Breast epithelium (tissue), 4 donors: ENCODE data around the gene RAB5B. TPM values are rescaled to one million over a fixed set of nuclear protein-coding genes. Genes with fewer than 3 reads are reported as not detected.

Experiments
- DNase-seq, 2 donors: peaks; one replicate each; pipeline ENCODE4 v3.0.0-alpha.2; 2019; ENCODE audit warnings: low spot score in 2 of 2
- H3K27ac ChIP-seq, 2 donors: fragments of 200-600 bp; sonication (generic) in 1 of 2; one replicate each; pipeline ENCODE4 v1.5.1; 2016 to 2019; ENCODE audit warnings: mild to moderate bottlenecking in 1 of 2
- H3K27me3 ChIP-seq, 2 donors: fragments of 200-600 bp; sonication (generic) in 1 of 2; one replicate each; pipeline versions ENCODE4 v1.5.1 to v1.6.0; 2017 to 2019; ENCODE audit warnings: control low read depth in 1 of 2, mild to moderate bottlenecking in 1 of 2
- H3K36me3 ChIP-seq: fragments of 200-600 bp; one replicate; pipeline ENCODE4 v1.5.1; 2019
- H3K4me1 ChIP-seq, 2 donors: fragments of 200-600 bp; sonication (generic); one replicate each; pipeline ENCODE4 v1.5.1; 2016 to 2019; ENCODE audit warnings: control low read depth in 1 of 2
- H3K4me3 ChIP-seq, 3 donors: fragments of 200-600 bp; sonication (generic); 1 replicate in 2 of 3; 2 replicates in 1 of 3; pipeline ENCODE4 v1.5.1; 2016 to 2019; ENCODE audit warnings: mild to moderate bottlenecking in 3 of 3, moderate library complexity in 2 of 3
- H3K9me3 ChIP-seq, 2 donors: fragments of 200-600 bp; sonication (generic) in 1 of 2; one replicate each; pipeline ENCODE4 v1.5.1; 2016 to 2019; ENCODE audit warnings: control low read depth in 1 of 2
- CTCF ChIP-seq, 3 donors: fragments of 450-650 bp; IDR thresholded peaks; one replicate each; pipeline ENCODE4 v1.5.1; 2016 to 2017; ENCODE audit warnings: antibody characterized with exemption in 3 of 3, mild to moderate bottlenecking in 3 of 3, moderate library complexity in 3 of 3
- POLR2A ChIP-seq: fragments of 450-650 bp; IDR thresholded peaks from one replicate; pipeline ENCODE4 v1.6.1; 2016; ENCODE audit warnings: antibody characterized with exemption, mild to moderate bottlenecking, moderate library complexity
- POLR2AphosphoS5 ChIP-seq, 3 donors: sonication (generic); formaldehyde crosslinking; IDR thresholded peaks; one replicate each; pipeline ENCODE4 v1.6.1; 2017; ENCODE audit warnings: antibody characterized with exemption in 3 of 3
- intact Hi-C: fragments of 100-400 bp; cut with DNase I; formaldehyde crosslinking; loops from one replicate; pipeline ENCODE4 v1.15.1; 2023; ENCODE audit warnings: low total_unique reads
- total RNA-seq, 3 donors: library from RNA; depleted of rRNA; stranded (reverse); fragments of >200 nt; gene quantifications; one replicate each; pipeline ENCODE4 v1.1.0, GENCODE V29; 2016

The RAB5B gene
- total RNA-seq, 3 donors from 2014 or later, result 74.9 to 98.8 (median 75.7) TPM

DNA sequence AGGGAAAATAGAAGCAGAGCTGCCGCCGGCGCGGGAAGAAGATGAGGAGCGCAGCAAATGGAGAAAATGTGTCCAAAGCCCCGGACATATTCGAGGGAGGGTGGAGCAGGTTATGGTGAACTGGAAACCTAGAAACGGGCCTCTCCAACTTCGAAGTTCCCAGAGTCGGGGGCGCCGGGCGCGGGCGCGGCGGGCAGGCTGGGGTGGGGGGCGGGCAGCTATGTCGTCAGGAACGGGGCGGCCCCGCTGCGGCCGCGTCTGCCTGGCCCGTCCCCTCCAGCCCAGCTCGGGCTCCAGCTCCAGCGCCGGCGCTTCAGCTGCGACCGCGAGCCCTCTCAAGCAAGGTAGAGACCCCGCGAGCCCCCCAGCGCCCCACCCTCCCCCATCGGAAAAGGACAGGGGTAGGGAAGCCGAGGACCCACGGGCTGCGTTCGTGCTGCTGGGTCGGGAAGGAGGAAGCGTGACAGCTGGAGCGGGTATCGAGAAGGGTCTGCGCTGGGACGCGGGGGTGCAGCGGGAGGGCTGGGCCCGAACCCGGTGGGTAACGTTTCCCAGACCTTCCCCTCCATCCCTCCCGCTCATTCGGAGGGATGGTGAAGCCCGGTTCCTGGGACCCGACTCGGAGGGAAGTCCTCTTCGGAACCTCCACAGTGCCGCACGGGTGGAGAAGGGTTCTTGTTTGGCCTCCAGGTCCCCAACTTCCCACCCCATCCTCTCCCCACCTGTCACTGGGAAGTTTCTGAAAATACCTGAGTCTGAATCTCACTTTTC lies 41.9 kb upstream of the RAB5B start:
- peak overlapping the region; percentile 85 to 89 for H3K27ac ChIP-seq
- intact Hi-C loops, result loop anchor here (10.0 kb wide), 1 partner anchor 97 kb away; no protein-coding TSS in a partner anchor
- H3K36me3 ChIP-seq, result no peaks in the 10 kb centered on the region
- peak overlapping the region; percentile 66 to 96 (median 79) for H3K4me3 ChIP-seq
- peaks cover 4 to 20% of the 10 kb centered on the region in 2 donors for H3K4me1 ChIP-seq
- DNase-seq, result peak in 1 of 2 donors; percentile 43
- no peak for TF ChIP-seq CTCF (IDR thresholded peaks at IDR 0.05)
- peak in 1 of 3 donors; percentile 23 for TF ChIP-seq POLR2AphosphoS5 (IDR thresholded peaks at IDR 0.05)
- H3K27me3 ChIP-seq, result no peaks in the 10 kb centered on the region
- no peaks in the 10 kb centered on the region for H3K9me3 ChIP-seq

DNA sequence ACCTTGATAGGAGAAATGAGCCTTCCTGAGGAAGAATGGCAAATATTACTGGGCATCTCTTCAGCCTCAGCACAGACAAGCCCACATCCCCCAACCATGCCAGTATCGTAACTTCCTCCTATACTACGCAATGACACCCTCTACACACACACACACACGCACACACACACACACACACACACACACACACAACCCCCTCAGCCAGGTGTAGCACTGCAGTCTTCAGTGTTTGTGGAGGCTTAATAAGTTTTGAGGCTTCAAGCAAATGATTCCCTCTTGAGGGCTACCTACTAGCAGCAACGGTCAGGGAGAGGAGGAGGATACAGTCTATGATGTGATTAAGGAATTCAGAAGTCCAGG lies 41.3 kb upstream of the RAB5B start:
- intact Hi-C loops, result loop anchor here (10.0 kb wide), 1 partner anchor 98 kb away; no protein-coding TSS in a partner anchor

GRCh38 chr12:55933169-55933798 lies 40.6 kb upstream of the RAB5B start:
- DNase-seq, result no peak
- Histone ChIP-seq H3K27ac (peak overlapping the region in 1 of 2 donors; percentile 85), H3K36me3 (no peaks in the 10 kb centered on the region), H3K4me1 (peaks cover 4 to 20% of the 10 kb centered on the region in 2 donors), H3K4me3 (peak overlapping the region in 2 of 3 donors; percentile 79 to 96), H3K9me3 (no peaks in the 10 kb centered on the region), H3K27me3 (no peaks in the 10 kb centered on the region)
- intact Hi-C loops, result loop anchor here (10.0 kb wide), 1 partner anchor 98 kb away; no protein-coding TSS in a partner anchor
- TF ChIP-seq POLR2A (no peak), POLR2AphosphoS5 (IDR thresholded peaks at IDR 0.05) (no peak), CTCF (IDR thresholded peaks at IDR 0.05) (no peak)

More for the DNA sequence above, 41.3 kb upstream of the RAB5B start:
- no peak for TF ChIP-seq CTCF (IDR thresholded peaks at IDR 0.05)
- no peak for TF ChIP-seq POLR2AphosphoS5 (IDR thresholded peaks at IDR 0.05)
- no peak for TF ChIP-seq POLR2A
- Histone ChIP-seq H3K4me3 (peak overlapping the region; percentile 66 to 96 (median 79)), H3K36me3 (no peaks in the 10 kb centered on the region), H3K27ac (peak overlapping the region; percentile 85 to 89), H3K4me1 (peaks cover 4 to 20% of the 10 kb centered on the region in 2 donors), H3K9me3 (no peaks in the 10 kb centered on the region), H3K27me3 (no peaks in the 10 kb centered on the region)
- no peak for DNase-seq

- intact Hi-C loops, result loop anchor here (10.0 kb wide), 1 partner anchor 99 kb away; no protein-coding TSS in a partner anchor
- Histone ChIP-seq H3K27me3 (no peaks in the 10 kb centered on the region), H3K36me3 (no peaks in the 10 kb centered on the region), H3K27ac (no peak overlapping the region), H3K4me3 (no peak overlapping the region), H3K4me1 (peaks cover 4 to 20% of the 10 kb centered on the region in 2 donors), H3K9me3 (no peaks in the 10 kb centered on the region)
- TF ChIP-seq POLR2A, result no peak
- TF ChIP-seq CTCF (IDR thresholded peaks at IDR 0.05), result no peak
- no peak for TF ChIP-seq POLR2AphosphoS5 (IDR thresholded peaks at IDR 0.05)
- DNase-seq, result no peak
Measured at GRCh38 chr12:55933799-55934742, 39.8 kb upstream of the RAB5B start.
